Stimulated activated CD8-positive, alpha-beta memory T cell treated with anti-CD3 and anti-CD28 coated beads, Interleukin-7, amount 100 ng/mL, for 24 hours (primary cell): ENCODE results near the gene PCNP.
"Not testable (repeated sequence)": the region's sequence is repeated elsewhere in the genome, so short reads cannot be mapped to it uniquely, and the experiment has no call there.

ENCODE experiments used
- DNase-seq: peaks from one replicate; pipeline ENCODE4 v3.0.0-alpha.2; 2020; ENCODE audit warnings: low read depth

PCNP gene, protein sequence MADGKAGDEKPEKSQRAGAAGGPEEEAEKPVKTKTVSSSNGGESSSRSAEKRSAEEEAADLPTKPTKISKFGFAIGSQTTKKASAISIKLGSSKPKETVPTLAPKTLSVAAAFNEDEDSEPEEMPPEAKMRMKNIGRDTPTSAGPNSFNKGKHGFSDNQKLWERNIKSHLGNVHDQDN

DNA sequence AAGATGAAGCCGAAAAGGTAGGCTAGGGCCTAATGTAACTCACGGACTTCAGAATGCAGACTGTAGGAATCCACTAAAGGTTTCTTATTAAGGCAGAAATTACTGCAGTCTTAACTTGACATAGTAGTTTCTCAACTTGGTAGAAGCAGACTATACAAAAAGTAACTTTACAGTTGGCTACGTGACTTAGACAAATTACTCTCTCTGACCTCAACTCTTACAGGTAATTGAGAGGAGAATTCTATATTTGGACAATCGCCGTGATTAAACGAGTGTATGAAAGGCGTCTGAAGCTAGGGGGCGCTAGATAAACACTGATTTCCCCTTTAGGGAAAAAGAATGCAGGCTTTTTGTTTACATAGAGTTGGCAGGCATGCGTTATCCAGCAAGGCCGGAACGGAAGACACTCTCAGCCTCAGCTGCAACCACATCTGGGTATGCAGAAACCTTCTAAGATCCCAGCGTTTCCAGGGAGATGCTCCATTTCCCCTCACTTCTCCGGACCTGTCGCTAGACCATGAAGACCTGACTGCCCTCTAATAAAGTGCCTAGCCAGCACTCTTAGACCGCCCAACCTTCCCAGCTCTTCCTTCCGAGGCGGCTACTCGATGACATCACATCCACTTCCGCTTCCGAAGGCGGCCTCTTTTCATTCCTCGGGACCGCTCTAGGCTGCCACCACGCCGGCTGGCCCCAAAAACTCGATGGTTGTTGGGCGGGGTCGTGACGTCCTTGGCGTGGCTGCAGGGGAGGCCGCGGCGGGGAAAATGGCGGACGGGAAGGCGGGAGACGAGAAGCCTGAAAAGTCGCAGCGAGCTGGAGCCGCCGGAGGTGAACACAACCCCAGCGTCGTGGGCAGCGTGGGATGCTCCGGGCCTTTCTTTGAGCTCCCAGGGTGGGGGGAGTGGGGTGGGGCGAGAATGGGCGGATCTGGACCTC, at the start of gene PCNP:
Gene PCNP, plus strand, starts transcription at position 732 of the 939 bp plus-strand sequence. Its CDS starts 36 bp downstream, at position 768.
- peak; percentile 99 for DNase-seq

DNA sequence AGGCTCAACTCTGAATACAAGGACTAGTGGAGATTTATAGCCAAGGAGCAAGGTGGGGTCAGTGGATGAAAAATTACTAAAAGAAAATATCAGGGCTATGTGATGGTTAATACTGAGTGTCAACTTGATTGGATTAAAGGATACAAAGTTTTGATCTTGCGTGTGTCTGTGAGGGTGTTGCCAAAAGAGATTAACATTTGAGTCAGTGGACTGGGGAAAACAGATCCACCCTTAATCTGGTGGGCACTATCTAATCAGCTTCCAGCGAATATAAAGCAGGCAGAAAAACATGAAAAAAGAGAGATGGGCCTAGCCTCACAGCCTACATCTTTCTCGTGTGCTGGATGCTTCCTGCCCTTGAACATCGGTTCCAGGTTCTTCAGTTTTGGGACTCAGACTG, 46.5 kb upstream of the PCNP start:
- DNase-seq, result no peak

GRCh38 chr3:101527906-101528305, 46.1 kb upstream of the PCNP start:
- no peak for DNase-seq

- no peak for DNase-seq
Measured at GRCh38 chr3:101529816-101530685, 43.9 kb upstream of the PCNP start.

DNA sequence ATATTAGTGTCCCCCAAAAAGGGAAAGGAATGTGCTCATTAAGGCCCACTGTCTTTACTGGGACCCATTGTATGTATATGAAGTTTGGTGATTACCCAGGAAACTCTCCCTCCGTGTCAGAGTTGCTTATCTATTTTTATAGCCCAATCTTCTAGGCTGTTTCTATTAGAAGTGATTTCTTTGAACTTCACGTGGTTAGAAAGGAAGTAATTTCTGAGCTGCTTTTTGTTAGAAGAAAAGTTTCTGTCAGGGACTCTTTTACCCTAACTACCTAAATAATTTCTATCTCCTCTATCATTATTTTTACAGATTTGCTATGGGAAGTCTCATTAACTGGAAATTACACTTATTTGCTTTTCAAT, 43.3 kb upstream of the PCNP start:
- no peak for DNase-seq

- no peak for DNase-seq
Measured at GRCh38 chr3:101531473-101532086, 42.4 kb upstream of the PCNP start.

- no peak for DNase-seq
Measured at GRCh38 chr3:101532783-101533602, 41.0 kb upstream of the PCNP start.

- DNase-seq, result no peak
Measured at GRCh38 chr3:101533603-101533968, 40.4 kb upstream of the PCNP start.

GRCh38 chr3:101535221-101535620, 38.8 kb upstream of the PCNP start:
- no peak for DNase-seq

DNA sequence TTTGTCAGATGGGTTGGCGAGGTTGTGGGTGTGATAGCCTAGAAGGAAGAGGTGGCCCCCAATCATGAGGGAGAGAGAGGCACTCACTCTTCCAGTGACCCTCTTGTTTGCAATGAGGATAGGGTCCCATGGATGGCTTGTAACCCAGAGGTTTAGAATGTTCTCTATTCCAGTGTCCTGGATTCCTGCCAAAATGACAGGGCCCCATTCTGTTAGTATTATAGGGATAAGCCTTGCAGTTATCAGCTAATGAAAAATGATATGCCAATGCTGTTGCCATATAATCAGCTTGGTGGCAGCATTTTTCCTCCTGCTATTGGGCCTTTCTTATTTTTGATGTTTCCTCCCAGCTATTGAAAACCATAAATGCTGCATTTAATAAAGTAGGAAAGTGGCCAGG, 37.7 kb upstream of the PCNP start:
- DNase-seq, result no peak

- not testable (repeated sequence) for DNase-seq
Measured at GRCh38 chr3:101536955-101537354, 37.0 kb upstream of the PCNP start.

DNA sequence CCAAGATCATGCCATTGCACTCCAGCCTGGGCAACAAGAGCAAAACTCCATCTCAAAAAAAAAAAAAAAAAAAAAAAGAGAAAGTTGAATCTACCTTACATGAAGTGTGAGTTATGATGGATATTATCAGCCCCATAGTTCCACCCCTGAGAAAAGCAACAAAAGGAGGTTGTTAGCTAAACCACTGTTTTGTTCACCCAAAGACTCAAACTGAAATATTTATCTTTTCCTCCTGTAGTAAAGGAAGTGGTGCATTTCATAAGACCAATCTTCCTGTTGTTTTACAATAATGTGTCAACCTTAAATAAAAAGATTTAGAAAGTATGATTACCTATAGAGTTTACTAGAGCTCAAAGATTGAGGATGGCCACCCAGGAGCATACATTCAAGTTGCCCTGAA, 31.0 kb upstream of the PCNP start:
- DNase-seq, result no peak

DNA sequence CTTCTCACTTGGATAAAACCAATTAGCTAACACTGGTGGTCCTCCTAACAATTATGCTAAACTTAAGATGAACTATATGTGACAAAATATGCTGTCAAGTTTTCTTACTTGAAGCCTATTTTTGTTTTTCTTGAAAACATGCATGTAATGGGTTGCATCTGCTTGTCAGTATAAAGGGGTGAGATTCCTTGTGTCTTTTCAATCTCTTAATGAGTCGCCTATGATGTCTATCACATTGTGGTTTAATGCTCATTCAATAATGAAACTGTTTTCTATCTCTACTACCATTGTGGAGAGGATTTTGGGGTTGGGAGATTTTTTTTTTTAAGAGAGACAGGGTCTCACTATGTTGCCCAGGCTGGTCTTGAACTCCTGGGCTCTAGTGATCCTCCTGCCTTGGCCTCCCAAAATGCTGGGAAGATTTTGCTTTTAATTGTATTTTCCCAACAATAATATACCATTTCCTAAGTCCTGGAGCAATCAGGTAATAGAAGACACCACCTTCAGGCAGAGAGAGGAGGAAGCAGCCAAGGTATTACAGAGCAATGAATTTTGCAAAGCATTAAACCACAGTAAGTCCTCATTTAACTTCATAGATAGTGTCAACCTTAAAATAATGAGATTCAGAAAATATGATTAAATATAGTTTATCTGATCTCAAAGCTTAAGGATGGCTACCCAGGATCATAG, 29.7 kb upstream of the PCNP start:
- no peak for DNase-seq

- no peak for DNase-seq
Measured at GRCh38 chr3:101548527-101549105, 25.4 kb upstream of the PCNP start.

- DNase-seq, result no peak
Measured at GRCh38 chr3:101549473-101549872, 24.5 kb upstream of the PCNP start.

DNA sequence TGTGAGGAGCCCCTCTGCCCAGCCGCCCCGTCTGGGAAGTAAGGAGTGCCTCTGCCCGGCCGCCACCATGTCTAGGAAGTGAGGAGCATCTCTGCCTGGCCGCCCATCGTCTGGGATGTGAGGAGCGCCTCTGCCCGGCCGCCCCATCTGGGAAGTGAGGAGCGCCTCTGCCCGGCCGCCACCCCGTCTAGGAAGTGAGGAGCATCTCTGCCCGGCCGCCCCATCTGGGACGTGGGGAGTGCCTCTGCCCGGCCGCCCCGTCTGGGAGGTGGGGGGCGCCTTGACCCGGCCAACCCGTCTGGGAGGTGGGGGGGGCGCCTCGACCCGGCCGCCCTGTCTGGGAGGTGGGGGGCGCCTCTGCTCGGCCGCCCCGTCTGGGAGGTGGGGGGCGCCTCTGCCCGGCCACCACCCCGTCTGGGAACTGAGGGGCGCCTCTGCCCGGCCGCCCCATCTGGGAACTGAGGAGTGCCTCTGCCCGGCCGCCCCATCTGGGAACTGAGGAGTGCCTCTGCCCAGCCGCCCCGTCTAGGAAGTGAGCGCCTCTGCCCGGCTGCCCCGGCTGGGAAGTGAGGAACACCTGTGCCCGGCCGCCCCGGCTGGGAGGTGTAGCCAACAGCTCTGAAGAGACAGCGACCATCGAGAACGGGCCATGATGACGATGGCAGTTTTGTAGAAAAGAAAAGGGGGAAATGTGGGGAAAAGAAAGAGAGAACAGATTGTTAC, 22.5 kb upstream of the PCNP start:
- DNase-seq, result not testable (repeated sequence)

GRCh38 chr3:101553381-101553780, 20.6 kb upstream of the PCNP start:
- not testable (repeated sequence) for DNase-seq

DNA sequence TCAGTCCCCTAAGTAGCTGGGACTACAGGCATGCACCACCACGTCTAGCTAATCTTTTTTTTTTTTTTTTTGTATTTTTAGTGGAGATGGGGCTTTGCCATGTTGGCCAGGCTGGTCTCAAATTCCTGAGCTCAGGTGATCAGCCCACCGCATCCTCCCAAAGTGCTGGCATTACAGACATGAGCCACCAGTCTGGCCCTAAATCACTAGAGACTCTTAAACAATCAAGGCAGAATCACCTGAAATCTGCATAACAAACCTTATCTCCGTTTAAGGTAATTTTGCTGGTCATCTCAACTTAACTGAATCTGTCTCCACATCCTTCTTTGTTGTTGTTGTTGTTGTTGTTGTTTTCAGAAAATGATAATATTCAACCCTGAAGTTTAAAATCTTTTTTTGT, 17.9 kb upstream of the PCNP start:
- DNase-seq, result no peak

DNA sequence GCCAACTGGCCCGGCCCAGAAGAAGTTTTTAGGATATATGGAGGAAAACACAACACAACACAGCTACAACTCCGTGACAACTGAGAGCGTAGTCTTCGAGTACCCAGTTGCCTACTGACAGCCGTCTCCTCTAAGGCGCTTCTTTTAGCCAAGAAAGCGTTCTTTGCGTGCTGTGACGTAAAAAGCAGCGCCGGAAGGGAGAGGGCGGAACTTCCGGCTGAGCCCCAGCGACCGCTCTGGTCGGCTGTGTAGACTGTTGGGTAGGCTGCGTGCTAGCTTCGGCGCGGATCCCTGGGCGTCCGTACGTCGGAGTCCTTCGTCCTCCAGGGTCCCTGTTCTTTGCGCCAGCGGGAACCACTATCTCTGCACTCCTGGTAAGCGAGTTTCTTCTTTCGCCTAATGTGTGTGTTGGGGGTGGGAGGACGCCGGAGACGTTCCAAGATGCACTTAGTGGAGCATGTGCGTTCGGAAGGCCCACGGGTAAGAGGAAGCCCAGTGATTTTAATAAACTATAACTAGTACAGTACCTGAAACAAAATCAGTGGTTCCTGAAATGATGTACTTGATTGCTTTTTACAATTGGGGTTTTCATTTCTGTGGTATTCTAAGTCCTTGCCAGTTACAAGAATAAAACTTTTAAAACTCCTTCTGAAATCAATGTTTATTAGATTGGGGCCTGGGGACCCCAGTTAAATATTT, 12.2 kb upstream of the PCNP start, which contains the start of gene TRMT10C:
Gene TRMT10C, plus strand, starts transcription at position 239 of the 699 bp plus-strand sequence. CDS start 2,914 bp downstream, outside the sequence.
- peak; percentile 87 for DNase-seq
